IMR-90 (cell line): ENCODE data around the gene IBA57. TPM values are rescaled to one million over a fixed set of nuclear protein-coding genes. Genes with fewer than 3 reads are reported as not detected.

ENCODE experiments used
- ATAC-seq: fragments of 200-7000 bp; cut with Tn5 transposase; 2 replicates; pipeline ENCODE4 v1.9.1; 2020; ENCODE audit warnings: low read depth, mild to moderate bottlenecking, moderate library complexity
- BruUV-seq: library from RNA; stranded (reverse); fragments of 400-500 nt; replicated peaks from 2 replicates; lab custom pipeline; 2021; lab: Mats Ljungman, UMichigan
- CTCF ChIA-PET: fragments of 300-600 bp; formaldehyde crosslinking; extraction: SDS; loops from one replicate; lab custom pipeline; 2021; ENCODE audit warnings: antibody characterized with exemption; lab: Yijun Ruan, JAX
- POLR2A ChIA-PET: fragments of 300-600 bp; sonication (Branson Sonifier 250); formaldehyde crosslinking; loops from one replicate; lab custom pipeline; 2022; ENCODE audit warnings: antibody characterized with exemption; ENCODE audit not compliant: unreplicated experiment; lab: Charles Lee
- DNase-seq: peaks from one replicate; pipeline ENCODE4 v3.0.0; 2013
- H2AFZ ChIP-seq: replicated peaks from 2 replicates; pipeline ENCODE3; 2013; ENCODE audit warnings: low read length, mild to moderate bottlenecking; ENCODE audit not compliant: poor library complexity
- H2AK5ac ChIP-seq: 2 replicates; pipeline ENCODE4 v1.6.1; 2013; ENCODE audit warnings: low read depth, low read length, inconsistent platforms
- H2AK9ac ChIP-seq: replicated peaks from 2 replicates; pipeline ENCODE3; 2013; ENCODE audit warnings: mild to moderate bottlenecking, low read depth, low read length, moderate library complexity; ENCODE audit not compliant: poor library complexity
- H2BK120ac ChIP-seq: 2 replicates; pipeline ENCODE4 v1.6.1; 2013; ENCODE audit warnings: low read depth, low read length, inconsistent platforms
- H2BK15ac ChIP-seq: 3 replicates; pipeline ENCODE4 v1.6.1; 2013; ENCODE audit warnings: low read depth, low read length, inconsistent platforms
- H2BK20ac ChIP-seq: 2 replicates; pipeline ENCODE4 v1.6.1; 2013; ENCODE audit warnings: low read depth, mild to moderate bottlenecking, inconsistent platforms, low read length, moderate library complexity
- H2BK5ac ChIP-seq: 2 replicates; pipeline ENCODE4 v1.6.1; 2013; ENCODE audit warnings: mild to moderate bottlenecking, low read depth, low read length, inconsistent platforms; ENCODE audit not compliant: poor library complexity, severe bottlenecking
- H3K14ac ChIP-seq: replicated peaks from 2 replicates; pipeline ENCODE4 v1.6.1; 2013; ENCODE audit warnings: low read depth, low read length, inconsistent platforms
- H3K18ac ChIP-seq: 2 replicates; pipeline ENCODE4 v1.6.1; 2013; ENCODE audit warnings: low read depth, low read length, control low read depth
- H3K23ac ChIP-seq: 2 replicates; pipeline ENCODE4 v1.6.1; 2013; ENCODE audit warnings: low read depth, low read length, inconsistent platforms
- H3K27ac ChIP-seq: 2 replicates; pipeline ENCODE4 v1.5.1; 2013; ENCODE audit warnings: mild to moderate bottlenecking, control low read depth, low read length; ENCODE audit not compliant: insufficient read depth
- H3K27me3 ChIP-seq: 2 replicates; pipeline ENCODE4 v1.6.1; 2013; ENCODE audit warnings: low read length; ENCODE audit not compliant: control insufficient read depth, insufficient read depth
- H3K36me3 ChIP-seq: 2 replicates; pipeline ENCODE4 v1.6.1; 2013; ENCODE audit warnings: low read length, mixed read lengths; ENCODE audit not compliant: control insufficient read depth, insufficient read depth
- H3K4ac ChIP-seq: 2 replicates; pipeline ENCODE4 v1.6.1; 2013; ENCODE audit warnings: low read depth, low read length, inconsistent platforms
- H3K4me1 ChIP-seq: 2 replicates; pipeline ENCODE4 v1.6.1; 2013; ENCODE audit warnings: low read length, mixed read lengths; ENCODE audit not compliant: control insufficient read depth, insufficient read depth
- H3K4me2 ChIP-seq: 2 replicates; pipeline ENCODE4 v1.6.1; 2013; ENCODE audit warnings: low read depth, mild to moderate bottlenecking, control low read depth, low read length, moderate library complexity
- H3K4me3 ChIP-seq: 2 replicates; pipeline ENCODE4 v1.5.1; 2013; ENCODE audit warnings: low read depth, mild to moderate bottlenecking, control low read depth, low read length, moderate library complexity; ENCODE audit not compliant: insufficient read depth
- H3K56ac ChIP-seq: 2 replicates; pipeline ENCODE4 v1.6.1; 2013; ENCODE audit warnings: low read length, inconsistent platforms; ENCODE audit not compliant: insufficient read depth; ENCODE audit errors: extremely low read depth
- H3K79me1 ChIP-seq, 2 experiments: 2 replicates each; pipeline ENCODE4 v1.6.1; 2013; ENCODE audit warnings: low read length in 2 of 2, inconsistent platforms in 1 of 2, low read depth in 1 of 2
- H3K9ac ChIP-seq: 2 replicates; pipeline ENCODE4 v1.6.1; 2013; ENCODE audit warnings: low read depth, low read length, control low read depth
- H3K9me1 ChIP-seq: 2 replicates; pipeline ENCODE4 v1.6.1; 2013; ENCODE audit warnings: low read length, inconsistent platforms; ENCODE audit not compliant: insufficient read depth
- H3K9me3 ChIP-seq: 2 replicates; pipeline ENCODE4 v1.6.1; 2013; ENCODE audit warnings: low read length; ENCODE audit not compliant: control insufficient read depth, insufficient read depth
- H4K20me1 ChIP-seq: 2 replicates; pipeline ENCODE4 v1.6.1; 2013; ENCODE audit warnings: low read length, inconsistent platforms; ENCODE audit not compliant: insufficient read depth
- H4K5ac ChIP-seq: 2 replicates; pipeline ENCODE4 v1.6.1; 2013; ENCODE audit warnings: mild to moderate bottlenecking, low read depth, low read length, control low read depth
- H4K8ac ChIP-seq, 2 experiments: 2 replicates each; pipeline ENCODE4 v1.6.1; 2013; ENCODE audit warnings: low read depth in 2 of 2, low read length in 2 of 2, control low read depth in 1 of 2, inconsistent platforms in 1 of 2
- H4K91ac ChIP-seq: 2 replicates; pipeline ENCODE4 v1.6.1; 2013; ENCODE audit warnings: low read depth, low read length, inconsistent platforms; ENCODE audit not compliant: insufficient read depth
- CEBPB ChIP-seq: IDR thresholded peaks from 2 replicates; pipeline ENCODE4 v1.6.1; 2012; ENCODE audit warnings: low read depth, low read length, improper control_type of control experiment
- ELK1 ChIP-seq: fragments of 150-350 bp; IDR thresholded peaks from 2 replicates; pipeline ENCODE4 v1.6.1; 2016; ENCODE audit warnings: low read depth, mild to moderate bottlenecking, low read length, moderate library complexity, borderline replicate concordance
- FOS ChIP-seq: fragments of 150-350 bp; IDR thresholded peaks from 2 replicates; pipeline ENCODE4 v1.6.1; 2016; ENCODE audit warnings: low read depth, low read length
- MAFK ChIP-seq: IDR thresholded peaks from 2 replicates; pipeline ENCODE4 v1.6.1; 2012; ENCODE audit warnings: low read depth, low read length, improper control_type of control experiment
- MAZ ChIP-seq: IDR thresholded peaks from 2 replicates; pipeline ENCODE4 v1.6.1; 2012; ENCODE audit warnings: low read depth, mild to moderate bottlenecking, low read length, improper control_type of control experiment, moderate library complexity, borderline replicate concordance
- NFE2L2 ChIP-seq: fragments of 150-350 bp; IDR thresholded peaks from 2 replicates; pipeline ENCODE4 v1.6.1; 2016; ENCODE audit warnings: low read depth, mild to moderate bottlenecking, low read length
- RFX5 ChIP-seq: IDR thresholded peaks from 2 replicates; pipeline ENCODE4 v1.8.0; 2012; ENCODE audit warnings: low read depth, mild to moderate bottlenecking, low read length, moderate library complexity
- SMC3 ChIP-seq: fragments of 150-350 bp; IDR thresholded peaks from 2 replicates; pipeline ENCODE4 v1.6.1; 2016; ENCODE audit warnings: low read depth, mild to moderate bottlenecking, antibody characterized with exemption, low read length, moderate library complexity
- WGBS, 2 experiments: methylation state at CpG; one replicate each; pipeline versions ENCODE4 v1.1.5 to v1.1.7; 2013; ENCODE audit warnings: missing lambda C conversion rate in 2 of 2; ENCODE audit not compliant: insufficient read length in 1 of 2; ENCODE audit errors: extremely low coverage in 2 of 2; 5-methylcytosine and 5-hydroxymethylcytosine counted together
- dilution Hi-C: fragments of 300-500 bp; cut with HindIII; formaldehyde crosslinking; loops from one replicate; pipeline ENCODE4 v1.14.3; 2018; ENCODE audit warnings: low sequenced_read_pairs; ENCODE audit not compliant: unreplicated experiment
- in situ Hi-C: fragments of 300-500 bp; cut with MboI; formaldehyde crosslinking; loops from 3 replicates; pipeline ENCODE4 v1.14.3; 2019; ENCODE audit warnings: low sequenced_read_pairs, inconsistent platforms, mixed read lengths
- intact Hi-C: fragments of 100-400 bp; cut with micrococcal nuclease; formaldehyde crosslinking; loops from 2 replicates; pipeline ENCODE4 v1.10.0; 2022
- polyA plus RNA-seq, 3 experiments: library from polyadenylated mRNA; depleted of rRNA; stranded (reverse); fragments of >200 nt; gene quantifications; 2 replicates each; pipeline ENCODE4 v1.2.3, GENCODE V29; 2012; ENCODE audit warnings: low replicate concordance in 1 of 3
- total RNA-seq: library from RNA; depleted of rRNA; stranded (reverse); fragments of >200 nt; gene quantifications from 2 replicates; pipeline ENCODE4 v1.2.3, GENCODE V29; 2012

Gene IBA57
- total and polyA plus RNA-seq, 2 of the 4 experiments (the other 2 are of a cell fraction): 2.0 to 2.6 TPM

DNA sequence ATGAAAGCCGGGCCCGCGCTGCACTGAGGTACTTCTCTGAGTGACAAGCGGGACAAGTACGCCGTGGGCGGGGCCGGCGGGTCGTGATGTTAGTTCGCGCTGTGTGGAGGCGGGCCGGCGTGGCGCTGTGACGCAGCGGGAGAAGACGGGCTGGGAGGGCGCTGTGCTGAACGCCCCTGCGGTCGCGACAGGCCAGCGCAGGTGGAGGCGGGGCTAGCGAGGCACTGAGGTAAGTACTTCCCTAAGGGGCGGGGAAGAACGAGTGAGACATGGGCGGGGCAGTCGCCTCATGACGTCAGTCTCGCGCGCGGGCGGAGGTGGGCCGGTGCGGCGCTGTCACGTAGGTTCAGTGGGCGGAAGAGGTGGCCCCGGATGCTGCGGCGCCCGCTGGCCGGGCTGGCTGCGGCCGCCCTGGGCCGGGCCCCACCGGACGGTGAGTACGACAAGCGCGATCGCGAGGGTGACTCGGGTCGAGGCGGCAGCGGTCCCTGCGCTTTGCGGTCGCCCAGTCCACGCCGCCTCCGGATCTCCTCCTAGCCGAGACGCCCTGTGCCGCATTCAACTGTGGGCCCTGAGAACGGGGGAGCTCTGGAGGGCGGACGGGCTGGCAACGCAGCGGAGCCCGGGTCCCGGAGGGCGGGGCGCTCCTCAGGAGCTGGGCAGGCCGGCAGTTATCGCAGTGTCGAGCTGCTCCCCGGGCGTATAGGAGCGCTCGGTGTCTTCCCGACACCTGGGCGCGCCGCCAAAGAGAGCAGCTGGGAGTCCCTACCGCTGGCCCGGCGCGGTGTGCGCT is 25.5 kb upstream of the IBA57 start, which contains the start of gene GUK1 (continued):
- TF ChIP-seq NFE2L2: no peak; the same call in 1 of the 2 replicates
- no peak for TF ChIP-seq CEBPB
- 0 out of 2 replicates have a peak, but pooled peaks have one; percentile 1 for TF ChIP-seq MAFK

DNA sequence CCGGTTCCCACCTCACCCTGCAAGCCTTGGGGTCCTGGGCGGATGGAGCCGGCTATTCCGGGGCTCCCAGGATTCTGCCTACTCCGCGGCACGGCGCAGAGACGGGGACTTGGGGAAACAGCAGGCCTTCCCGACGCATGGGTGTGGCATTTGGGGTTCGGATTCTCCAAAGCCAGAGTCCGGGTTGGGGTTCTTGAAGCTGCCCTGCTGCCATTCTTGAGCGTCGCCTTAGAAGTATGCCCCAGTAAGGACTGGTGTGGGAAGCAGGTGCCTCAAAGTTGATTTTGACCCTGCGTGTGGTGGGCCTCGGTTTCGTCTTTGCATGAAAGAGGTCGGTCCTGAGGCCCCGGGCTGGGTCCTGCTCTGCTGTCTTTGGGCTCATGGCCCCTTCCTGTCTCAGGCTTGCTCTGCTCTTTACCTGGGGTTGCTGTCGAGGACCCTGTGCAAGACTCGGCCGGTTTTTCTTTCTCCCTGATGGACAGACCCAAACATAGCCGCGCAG is 24.8 kb upstream of the IBA57 start:
- no peak for ATAC-seq
- H2AFZ ChIP-seq: peak overlapping the region; percentile 93
- peaks cover 52% of the 10 kb centered on the region for H4K20me1 ChIP-seq
- H3K9me3 ChIP-seq: no peaks in the 10 kb centered on the region
- no peak overlapping the region for H2BK15ac ChIP-seq
- no peak overlapping the region; the same call in 1 of the 2 replicates for H4K5ac ChIP-seq
- BruUV-seq: no TSS peak
- no peak overlapping the region for H2BK120ac ChIP-seq
- 12% methylated on average over 8 of the region's 25 CpGs; no CpG with 5 or more reads in 1 of the 2 experiments for WGBS, 2 experiments
- H3K4me2 ChIP-seq: peak overlapping the region; percentile 93
- peak overlapping the region; percentile 91 for H3K9ac ChIP-seq
- peak overlapping the region; percentile 80; the same call in 1 of the 2 replicates for H3K56ac ChIP-seq
- peak overlapping the region; percentile 84 for H3K4me3 ChIP-seq
- H3K23ac ChIP-seq: peak overlapping the region; percentile 93
- peak overlapping the region; percentile 87 for H3K27ac ChIP-seq
- H3K14ac ChIP-seq: peak overlapping the region; percentile 94
- no peak for DNase-seq
- dilution Hi-C loops: no loop called here
- H3K4me1 ChIP-seq: peaks cover 19% of the 10 kb centered on the region
- H2BK20ac ChIP-seq: no peak overlapping the region
- peak overlapping the region; percentile 91 for H3K4ac ChIP-seq
- H3K79me1 ChIP-seq: peaks cover 0 to 48% of the 10 kb centered on the region in 2 experiments; a peak in 2 of 4 replicates
- peak overlapping the region; percentile 52 for H4K91ac ChIP-seq
- peak overlapping the region; percentile 77 to 96; a peak in 2 of 4 replicates for H4K8ac ChIP-seq
- peak overlapping the region; percentile 74 for H2AK5ac ChIP-seq
- H3K36me3 ChIP-seq: peaks cover 5% of the 10 kb centered on the region
- H2BK5ac ChIP-seq: peak overlapping the region; percentile 79
- TF ChIP-seq SMC3: no peak
- TF ChIP-seq NFE2L2: no peak
- no peak for TF ChIP-seq FOS
- TF ChIP-seq RFX5: no peak
- no peak for TF ChIP-seq MAZ
- TF ChIP-seq MAFK: no peak
- TF ChIP-seq ELK1: no peak
- peak overlapping the region; percentile 97 for H2AK9ac ChIP-seq
- no peak overlapping the region for H3K18ac ChIP-seq
- H3K27me3 ChIP-seq: peaks cover 3% of the 10 kb centered on the region
- ChIA-PET POLR2A (no interaction called here), CTCF (no interaction called here)
- intact Hi-C loops: loop anchor here (1.0 to 5.0 kb wide), 2 partner anchors 10 to 38 kb away; partner anchors contain the start of gene C1orf35
- in situ Hi-C loops: no loop called here
- H3K9me1 ChIP-seq: peaks cover 24% of the 10 kb centered on the region
